Hepatocyte (in vitro differentiated cells): Measurements from ENCODE around the gene EXOC3L4. TPM values are rescaled to one million over a fixed set of nuclear protein-coding genes. Genes with fewer than 3 reads are reported as not detected.

Source experiments
- DNase-seq: peaks from one replicate; pipeline ENCODE4 v3.0.0-alpha.2; 2016; ENCODE audit warnings: low spot score
- H2AFZ ChIP-seq: fragments of 200-600 bp; sonication (generic); 2 replicates; pipeline ENCODE4 v1.6.0; 2016; ENCODE audit warnings: antibody characterized with exemption, mild to moderate bottlenecking
- H3K27ac ChIP-seq: fragments of 200-600 bp; sonication (generic); 2 replicates; pipeline ENCODE4 v1.5.1; 2016; ENCODE audit warnings: mild to moderate bottlenecking
- H3K27me3 ChIP-seq: fragments of 200-600 bp; sonication (generic); 2 replicates; pipeline ENCODE4 v1.6.1; 2016
- H3K36me3 ChIP-seq: fragments of 200-600 bp; sonication (generic); replicated peaks from 2 replicates; pipeline ENCODE4 v1.5.1; 2016; ENCODE audit warnings: low read depth; ENCODE audit not compliant: insufficient read depth
- H3K4me1 ChIP-seq: fragments of 200-600 bp; sonication (generic); 2 replicates; pipeline ENCODE4 v1.5.1; 2016; ENCODE audit warnings: mild to moderate bottlenecking, moderate library complexity; ENCODE audit not compliant: insufficient read depth
- H3K4me2 ChIP-seq: fragments of 200-600 bp; sonication (generic); 2 replicates; pipeline ENCODE4 v1.6.0; 2016
- H3K4me3 ChIP-seq: fragments of 200-600 bp; sonication (generic); 2 replicates; pipeline ENCODE4 v1.5.1; 2016; ENCODE audit warnings: mild to moderate bottlenecking
- H3K79me2 ChIP-seq: fragments of 200-600 bp; sonication (generic); 2 replicates; pipeline ENCODE4 v1.6.0; 2017; ENCODE audit warnings: mild to moderate bottlenecking
- H3K9me2 ChIP-seq: fragments of 200-600 bp; sonication (generic); replicated peaks from 2 replicates; pipeline ENCODE4 v1.6.0; 2017; ENCODE audit warnings: mild to moderate bottlenecking; ENCODE audit not compliant: insufficient read depth
- H3K9me3 ChIP-seq: fragments of 200-600 bp; sonication (generic); 2 replicates; pipeline ENCODE4 v1.5.1; 2016; ENCODE audit warnings: low read depth, mild to moderate bottlenecking
- H4K20me1 ChIP-seq: fragments of 200-600 bp; sonication (generic); 2 replicates; pipeline ENCODE4 v1.6.0; 2016; ENCODE audit warnings: mild to moderate bottlenecking; ENCODE audit not compliant: insufficient read depth, poor library complexity, severe bottlenecking
- CTCF ChIP-seq: fragments of 200-600 bp; sonication (generic); IDR thresholded peaks from 2 replicates; pipeline ENCODE4 v1.5.1; 2016; ENCODE audit warnings: antibody characterized with exemption, mild to moderate bottlenecking; ENCODE audit not compliant: poor library complexity
- EZH2 ChIP-seq: fragments of 200-600 bp; sonication (generic); IDR thresholded peaks from 2 replicates; pipeline ENCODE4 v1.6.1; 2016; ENCODE audit warnings: antibody characterized with exemption, mild to moderate bottlenecking, borderline replicate concordance
- EZH2phosphoT487 ChIP-seq: fragments of 200-600 bp; sonication (generic); IDR thresholded peaks from one replicate; pipeline ENCODE4 v1.6.1; 2018; ENCODE audit warnings: antibody characterized with exemption, mild to moderate bottlenecking, low read depth, moderate library complexity; ENCODE audit not compliant: unreplicated experiment, severe bottlenecking
- WGBS: methylation state at CpG from one replicate; pipeline ENCODE4 v1.1.6; 2016; ENCODE audit warnings: low lambda C conversion rate; ENCODE audit errors: missing lambda C conversion rate; 5-methylcytosine and 5-hydroxymethylcytosine counted together
- polyA plus RNA-seq: library from polyadenylated mRNA; unstranded; fragments of >200 nt; fragmentation: Nextera tagmentation; extraction: Ambion mirVana; gene quantifications from 2 replicates; pipeline ENCODE4 v1.2.1, GENCODE V29; 2016
- total RNA-seq: library from RNA; depleted of rRNA; stranded (reverse); fragments of >200 nt; gene quantifications from 2 replicates; pipeline ENCODE4 v1.2.3, GENCODE V29; 2014

The EXOC3L4 gene
- total and polyA plus RNA-seq, 2 experiments from 2014 or later: 35.3 to 40.3 TPM

GRCh38 chr14:103104389-103104653 lies 9.8 kb downstream of the EXOC3L4 start:
- no peak overlapping the region for H2AFZ ChIP-seq
- WGBS: 77% methylated on average over 18 of the region's 20 CpGs
- H3K9me2 ChIP-seq: no peaks in the 10 kb centered on the region
- peaks cover 29% of the 10 kb centered on the region for H3K4me1 ChIP-seq
- no peak overlapping the region for H3K4me3 ChIP-seq
- H3K9me3 ChIP-seq: no peaks in the 10 kb centered on the region
- peak overlapping the region; percentile 70 for H3K4me2 ChIP-seq
- no peak overlapping the region for H3K27ac ChIP-seq
- H3K79me2 ChIP-seq: no peaks in the 10 kb centered on the region
- H4K20me1 ChIP-seq: no peaks in the 10 kb centered on the region
- no peaks in the 10 kb centered on the region for H3K27me3 ChIP-seq
- DNase-seq: no peak
- TF ChIP-seq EZH2phosphoT487 (no peak), EZH2 (no peak), CTCF (no peak)
- no peaks in the 10 kb centered on the region for H3K36me3 ChIP-seq

DNA sequence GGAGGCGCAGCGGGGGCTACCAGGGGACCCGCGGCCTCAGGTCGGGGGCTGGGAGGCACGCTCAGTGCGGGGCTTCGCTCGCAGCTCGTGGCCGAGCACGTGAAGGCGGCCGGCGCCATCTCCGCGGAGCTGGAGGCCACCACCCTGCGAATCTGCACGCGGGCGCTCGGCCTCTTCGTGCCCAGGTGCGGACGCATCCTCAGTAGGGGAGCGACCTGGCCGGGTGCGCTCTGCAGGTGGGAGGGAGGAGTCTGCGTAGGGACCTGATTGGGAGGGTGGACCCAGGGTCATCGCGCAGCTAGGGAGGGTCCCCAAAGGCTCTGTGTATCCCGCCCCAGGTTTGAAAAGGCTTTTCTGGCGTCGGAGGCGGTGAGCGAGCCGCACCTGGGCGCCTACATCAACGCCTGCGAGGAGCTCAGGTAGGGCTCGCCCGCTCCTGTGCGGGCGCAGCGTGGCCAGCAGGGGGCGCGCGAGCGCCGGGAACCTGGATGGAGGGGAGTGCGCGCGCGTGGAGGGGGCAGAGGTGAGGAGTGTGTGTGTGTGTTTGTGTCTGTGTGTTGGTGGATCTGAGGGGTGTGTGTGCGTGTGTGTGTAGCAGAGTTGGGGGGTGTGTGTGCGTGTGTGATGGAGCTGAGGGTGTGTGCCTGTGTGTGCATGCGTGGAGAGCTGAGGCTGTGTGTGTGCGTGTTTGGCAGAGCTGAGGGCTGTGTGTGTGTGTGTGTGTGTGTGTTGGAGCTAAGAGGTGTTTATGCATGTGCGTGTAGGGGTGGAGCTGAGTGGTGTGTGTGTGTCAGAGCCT lies 10.3 kb downstream of the EXOC3L4 start:
- H4K20me1 ChIP-seq: no peaks in the 10 kb centered on the region
- H3K4me1 ChIP-seq: peaks cover 27% of the 10 kb centered on the region
- no peaks in the 10 kb centered on the region for H3K9me2 ChIP-seq
- peak; percentile 87 for DNase-seq
- no peaks in the 10 kb centered on the region for H3K27me3 ChIP-seq
- H3K9me3 ChIP-seq: no peaks in the 10 kb centered on the region
- H3K4me3 ChIP-seq: no peak overlapping the region
- no peaks in the 10 kb centered on the region for H3K79me2 ChIP-seq
- H2AFZ ChIP-seq: no peak overlapping the region
- no peaks in the 10 kb centered on the region for H3K36me3 ChIP-seq
- TF ChIP-seq EZH2 (no peak), CTCF (peak; percentile 100)
- 22% methylated on average over 44 of the region's 59 CpGs for WGBS
- H3K27ac ChIP-seq: no peak overlapping the region
- peak overlapping the region; percentile 70 for H3K4me2 ChIP-seq

- Histone ChIP-seq H3K4me1 (peaks cover 27% of the 10 kb centered on the region), H4K20me1 (no peaks in the 10 kb centered on the region), H3K27ac (no peak overlapping the region), H3K9me2 (no peaks in the 10 kb centered on the region), H3K27me3 (no peaks in the 10 kb centered on the region), H3K9me3 (no peaks in the 10 kb centered on the region), H3K4me3 (no peak overlapping the region), H3K79me2 (no peaks in the 10 kb centered on the region), H2AFZ (no peak overlapping the region), H3K4me2 (no peak overlapping the region), H3K36me3 (no peaks in the 10 kb centered on the region)
- WGBS: 90% methylated on average over 9 of the region's 9 CpGs
- no peak for DNase-seq
- TF ChIP-seq EZH2 (no peak), EZH2phosphoT487 (no peak), CTCF (peak; percentile 21)
Observed at GRCh38 chr14:103105580-103106150, 11.1 kb downstream of the EXOC3L4 start.
